NOMO-1 (cell line): Measurements from ENCODE around the gene CHRD.
A peak's percentile ranks its signal among the peaks of the same experiment; 100 is the strongest.

Experiments
- DNase-seq, 2 experiments: peaks; one replicate each; lab custom pipeline; 2025; ENCODE audit not compliant: unreplicated experiment in 2 of 2; lab: John Stamatoyannopoulos, UW

Gene CHRD

DNA sequence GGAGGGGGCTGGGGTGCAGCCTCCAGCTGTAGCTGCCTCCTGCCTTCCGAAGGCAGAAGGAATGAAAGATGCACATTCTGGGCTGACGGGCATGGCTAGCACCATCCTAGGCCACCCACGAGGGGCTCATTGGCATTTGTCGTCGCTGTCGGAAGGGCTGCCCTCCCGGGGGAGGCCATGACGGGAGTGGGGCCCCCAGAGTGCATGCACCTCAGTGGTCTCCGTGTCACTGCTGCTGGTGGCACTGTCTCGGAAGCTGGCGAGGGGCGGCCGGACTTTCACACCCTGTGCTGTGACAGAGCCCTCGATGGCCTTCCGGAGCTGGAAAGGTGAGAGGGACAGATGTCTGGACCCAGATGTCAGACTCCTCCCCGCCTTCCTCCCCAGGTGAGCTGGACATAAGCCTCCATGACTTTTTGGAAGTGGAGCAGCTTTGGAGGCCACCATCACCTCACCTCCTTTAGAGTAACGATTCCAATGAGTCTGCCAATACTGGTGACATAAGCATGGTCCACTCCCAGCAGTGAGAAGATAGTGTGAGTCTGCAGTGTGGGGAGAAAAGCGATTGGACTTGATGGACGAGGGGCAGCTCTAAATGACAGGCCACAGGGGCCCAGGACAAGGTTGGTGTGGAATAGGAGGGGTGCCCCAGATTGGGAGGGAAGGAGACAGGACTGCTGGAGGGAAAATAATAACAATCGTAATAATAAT, 33.2 kb upstream of the CHRD start:
- no peak for DNase-seq

GRCh38 chr3:184347321-184348056, 32.4 kb upstream of the CHRD start:
- no peak for DNase-seq

DNA sequence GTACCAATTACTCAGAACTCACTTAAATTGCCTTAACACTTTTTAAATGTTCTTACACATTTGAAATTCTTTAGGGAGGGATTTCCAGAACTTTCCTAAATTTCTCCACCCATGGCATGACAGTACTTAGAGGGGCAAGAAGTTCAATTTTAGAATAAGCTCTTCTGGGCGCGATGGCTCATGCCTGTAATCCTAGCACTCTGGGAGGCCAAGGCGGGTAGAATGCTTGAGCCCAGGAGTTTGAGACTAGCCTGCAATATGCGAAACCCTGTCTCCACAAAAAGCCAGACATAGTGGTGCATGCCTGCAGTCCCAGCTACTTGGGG, 31.8 kb upstream of the CHRD start:
- no peak for DNase-seq

- no peak for DNase-seq
Measured at GRCh38 chr3:184349563-184350470, 30.0 kb upstream of the CHRD start.

DNA sequence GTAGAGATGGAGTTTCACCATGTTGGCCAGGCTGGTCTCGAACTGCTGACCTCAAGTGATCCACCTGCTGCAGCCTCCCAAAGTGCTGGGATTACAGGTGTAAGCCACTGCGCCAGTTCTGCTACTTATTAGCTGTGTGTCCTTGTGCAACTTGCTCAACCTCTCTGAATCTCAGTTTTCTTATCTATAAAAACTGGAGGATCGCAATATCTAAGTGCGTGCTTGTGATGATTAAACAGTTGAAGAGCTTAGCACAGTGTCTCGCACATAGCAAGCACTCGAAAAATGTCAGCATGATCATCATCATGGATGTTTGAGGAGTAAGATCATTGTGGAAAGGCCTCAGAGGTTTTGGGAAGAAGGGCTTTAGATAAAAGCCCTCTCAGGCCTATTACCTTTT, 29.2 kb upstream of the CHRD start:
- DNase-seq = no peak

DNA sequence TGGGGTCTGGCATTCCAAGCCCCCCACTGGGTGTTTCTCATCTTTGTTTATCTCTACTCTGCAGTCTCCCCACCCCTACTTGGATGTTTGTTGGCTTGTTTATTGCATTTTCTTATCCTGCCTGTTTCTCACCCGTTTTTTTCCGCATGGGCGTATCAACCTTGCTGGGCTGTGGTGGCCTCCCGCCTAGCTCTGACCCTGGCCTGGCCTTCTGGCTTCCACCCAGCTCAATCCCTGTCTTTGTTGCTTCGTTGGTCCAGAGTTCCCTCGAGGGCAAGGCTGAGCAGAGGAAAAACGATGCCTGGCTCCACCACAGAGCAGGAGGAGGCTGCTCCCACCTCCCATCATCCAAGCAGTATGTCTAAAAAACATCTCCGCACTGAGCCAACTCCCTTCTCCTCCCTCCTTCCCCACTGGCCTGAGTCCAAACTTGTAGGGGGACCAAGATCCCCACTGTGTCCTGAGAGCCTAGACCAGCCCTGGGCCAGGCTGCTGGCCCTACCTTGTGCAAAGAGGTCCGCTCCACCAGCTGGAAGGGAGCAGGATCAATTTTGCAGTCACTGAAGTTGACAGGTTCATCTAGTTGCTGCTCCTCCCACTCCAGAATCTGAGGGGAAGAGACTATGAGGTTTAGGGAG, 28.2 kb upstream of the CHRD start:
- no peak for DNase-seq

- DNase-seq = no peak
Measured at GRCh38 chr3:184352149-184352785, 27.6 kb upstream of the CHRD start.

DNA sequence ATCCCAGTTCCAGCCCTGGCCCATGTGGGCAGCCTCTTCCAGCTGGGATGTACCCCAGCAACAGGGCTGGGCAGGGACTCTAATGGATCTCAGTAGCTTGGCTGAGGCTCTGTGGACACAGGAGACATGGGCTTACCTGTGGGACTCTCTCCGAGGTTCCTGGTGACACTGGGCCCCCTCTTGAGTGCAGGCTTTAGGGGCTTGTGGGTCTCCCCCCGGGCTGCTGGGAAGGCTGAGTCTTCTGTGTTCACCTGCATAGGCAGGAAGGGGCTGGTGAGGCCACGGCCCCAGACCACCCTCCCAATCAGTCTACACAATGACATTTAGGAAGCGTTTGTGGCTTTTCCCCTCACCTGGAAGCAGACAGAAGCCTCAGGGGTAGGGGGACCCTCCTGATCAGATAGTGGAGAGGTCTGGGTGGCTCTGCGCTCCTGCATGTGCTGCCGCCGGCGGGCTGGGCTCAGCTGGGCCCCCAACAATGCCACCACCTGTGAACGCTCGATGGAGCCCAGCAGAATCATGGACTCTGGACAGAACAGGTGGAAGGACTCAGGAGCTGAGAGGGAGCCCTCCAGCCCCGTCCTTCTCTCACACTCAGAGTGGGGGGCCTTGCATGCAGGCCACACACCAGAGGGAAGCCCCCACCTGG, 26.8 kb upstream of the CHRD start:
- DNase-seq = no peak

- no peak for DNase-seq
Measured at GRCh38 chr3:184353546-184353941, 26.3 kb upstream of the CHRD start.

DNA sequence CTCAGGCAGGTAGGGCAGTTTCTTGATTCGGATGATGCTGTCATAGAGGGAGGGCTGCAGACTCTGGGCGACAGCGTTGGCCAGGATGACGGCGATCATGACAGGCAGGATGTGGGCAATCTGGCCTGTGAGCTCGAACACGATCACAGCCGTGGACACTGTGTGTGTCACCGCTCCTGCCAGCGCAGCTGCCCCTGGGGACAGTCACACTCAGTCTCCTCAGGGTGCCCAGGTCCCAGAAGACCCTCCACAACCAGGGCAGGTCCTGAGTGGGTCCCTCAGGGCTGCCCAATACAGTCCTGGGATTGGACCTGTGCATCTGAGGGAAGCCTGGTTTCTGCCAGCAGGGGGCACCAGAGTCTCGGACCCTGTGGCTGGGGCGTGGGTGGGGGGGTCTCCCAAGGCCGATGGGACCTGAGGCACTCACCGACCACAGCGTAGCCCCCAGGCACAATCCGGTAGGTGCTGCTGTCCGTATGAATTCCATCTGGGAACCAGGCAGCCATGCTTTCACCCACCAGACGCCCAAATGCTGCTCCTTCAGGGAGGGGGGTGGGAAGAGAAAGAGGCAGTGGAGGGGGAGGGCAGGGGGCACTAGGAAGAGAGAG, 25.6 kb upstream of the CHRD start:
- peak in 1 of 2 experiments; percentile 2 for DNase-seq

DNA sequence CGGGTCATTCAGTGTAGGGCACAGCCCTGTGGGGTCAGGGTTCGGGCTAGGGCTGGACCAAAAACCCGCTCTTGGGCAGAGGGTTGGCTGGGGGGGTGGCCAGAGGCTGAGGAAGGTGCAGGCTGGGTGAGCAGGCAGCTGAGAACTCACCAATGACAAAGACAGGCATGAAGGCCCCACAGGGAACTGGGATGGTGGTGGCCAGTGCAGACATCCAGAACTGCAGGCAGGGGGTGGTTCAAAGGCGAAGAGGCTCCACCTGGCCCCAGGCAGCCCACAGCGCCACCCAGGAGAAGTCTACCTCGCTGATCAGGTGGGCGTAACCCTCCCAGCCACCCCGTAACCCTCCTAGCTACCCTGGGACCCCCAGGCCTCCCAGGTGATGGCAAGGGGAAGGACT, 25.1 kb upstream of the CHRD start:
- DNase-seq = no peak

- no peak for DNase-seq
Measured at GRCh38 chr3:184355261-184356040, 24.4 kb upstream of the CHRD start.

DNA sequence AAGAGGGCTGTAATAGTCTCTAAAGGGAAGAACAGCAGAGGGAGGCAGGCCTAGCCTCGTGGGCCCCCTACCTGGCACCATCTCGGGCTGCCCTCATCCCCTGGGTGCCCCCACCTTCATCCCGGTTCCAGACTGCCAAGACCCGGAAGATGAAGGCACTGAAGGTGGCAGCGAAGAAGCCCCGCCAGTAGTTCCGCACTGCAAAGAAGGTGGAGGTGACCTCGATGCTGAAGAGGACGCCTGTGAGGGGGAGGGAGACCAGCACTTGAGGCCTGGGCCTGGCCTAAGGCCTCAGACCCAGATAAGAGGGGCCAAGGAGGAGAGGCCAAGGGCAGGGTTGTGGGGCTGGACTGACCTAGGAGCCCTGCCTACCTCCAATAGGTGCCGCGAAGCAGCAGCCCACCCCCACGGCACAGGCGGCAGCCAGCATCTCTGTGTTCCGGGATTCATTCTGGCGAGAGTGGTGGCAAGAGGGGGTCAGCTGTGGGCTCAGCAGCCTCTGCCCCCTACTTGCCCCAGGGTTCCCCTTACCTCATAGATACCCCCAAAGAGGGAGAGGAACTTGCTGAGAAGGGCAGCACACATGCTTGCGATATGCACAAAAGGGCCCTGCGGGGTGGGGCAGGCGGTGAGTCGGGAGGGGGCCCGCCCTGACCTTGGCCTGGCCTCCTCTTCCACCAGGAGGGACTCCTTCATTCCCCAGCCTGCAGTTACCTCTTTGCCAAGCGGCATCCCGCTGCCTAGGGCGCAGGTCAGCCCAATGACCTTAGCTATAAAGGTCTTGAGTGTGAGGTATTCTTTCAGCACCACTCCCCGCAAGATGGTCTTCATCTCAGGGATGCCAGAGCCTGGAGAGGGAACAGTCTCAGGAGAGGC, 22.4 kb upstream of the CHRD start:
- no peak for DNase-seq

- DNase-seq = no peak
Measured at GRCh38 chr3:184358124-184358767, 21.6 kb upstream of the CHRD start.

GRCh38 chr3:184358921-184359350, 20.9 kb upstream of the CHRD start:
- no peak for DNase-seq

DNA sequence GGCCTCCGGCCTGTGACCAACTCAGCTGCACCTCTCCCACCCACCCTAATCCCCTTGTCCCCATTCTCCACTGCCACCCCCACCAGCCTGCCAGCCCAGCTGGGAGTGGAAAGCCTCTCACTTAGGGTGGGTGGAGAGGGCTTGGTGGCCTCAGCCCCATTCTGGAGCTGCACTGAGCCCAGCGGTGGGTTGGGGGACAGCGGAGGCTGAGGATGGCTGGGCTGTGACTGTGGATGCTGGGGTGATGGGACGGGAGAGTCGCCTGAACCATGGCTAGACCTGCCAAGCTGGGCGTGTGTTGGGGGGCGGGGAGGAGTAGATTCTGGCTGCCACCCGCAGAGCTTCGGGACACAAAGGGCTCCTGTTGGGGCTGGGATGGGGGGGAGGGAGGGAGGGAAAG, 20.2 kb upstream of the CHRD start:
- DNase-seq = no peak
